GM18873 (cell line): ENCODE measurements around the gene TAS2R43.
"Not testable (repeated sequence)": the region's sequence is repeated elsewhere in the genome, so short reads cannot be mapped to it uniquely, and the experiment has no call there.

Experiments
- ATAC-seq: cut with Tn5 transposase; IDR thresholded peaks from one replicate; pipeline ENCODE4 v1.9.1; 2021; ENCODE audit warnings: mild to moderate bottlenecking, moderate library complexity, moderate number of reproducible peaks; ENCODE audit not compliant: unreplicated experiment, low FRiP score

The TAS2R43 gene

GRCh38 chr12:11067514-11067913, 24.6 kb downstream of the TAS2R43 start:
- no peak for ATAC-seq

GRCh38 chr12:11062194-11062593, 29.9 kb downstream of the TAS2R43 start, which contains the start of gene TAS2R46:
Gene TAS2R46, minus strand, starts transcription at chr12:11062294. Its CDS starts 0 bp downstream, at chr12:11062294.
- not testable (repeated sequence) for ATAC-seq

GRCh38 chr12:11059784-11060183, 32.3 kb downstream of the TAS2R43 start:
- ATAC-seq: no peak

DNA sequence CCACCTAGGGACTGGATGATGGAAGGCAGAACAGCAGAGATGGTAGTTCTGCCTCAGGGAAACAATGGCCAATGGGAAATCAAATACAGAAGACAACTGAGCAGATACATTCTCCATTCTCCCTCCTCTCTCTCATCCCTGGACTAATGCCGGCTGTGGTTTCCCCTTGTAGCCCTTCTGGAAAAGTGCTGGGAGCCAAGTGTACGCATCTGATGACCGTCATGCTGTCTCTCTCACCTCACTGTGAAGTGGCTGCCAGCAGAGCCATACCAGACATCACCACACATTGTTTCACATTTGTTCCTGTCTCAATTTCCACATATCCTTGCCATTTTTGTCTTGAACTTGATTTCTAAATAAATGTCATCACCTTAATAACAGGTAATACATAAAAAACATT, 33.1 kb downstream of the TAS2R43 start:
- ATAC-seq: no peak

DNA sequence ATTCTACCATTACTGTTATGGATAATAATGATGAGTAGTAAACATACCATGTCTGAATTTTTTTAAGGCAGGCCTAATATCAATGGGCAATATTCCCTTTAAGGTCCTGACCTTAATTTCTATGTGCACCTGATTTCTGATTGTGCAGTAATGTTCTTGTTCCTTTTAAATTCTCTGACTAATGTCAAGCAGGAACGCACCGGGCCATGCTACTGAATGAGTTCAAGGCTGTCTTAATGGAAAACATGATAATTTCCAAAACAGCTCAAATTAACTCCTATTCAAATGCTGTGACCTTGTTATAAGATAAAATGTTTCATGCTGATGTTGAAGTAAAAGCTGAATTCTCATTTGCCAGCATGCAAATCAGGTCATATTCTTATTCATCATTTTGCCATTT, 36.8 kb downstream of the TAS2R43 start:
- ATAC-seq: no peak

GRCh38 chr12:11049806-11050531, 42.1 kb downstream of the TAS2R43 start:
- ATAC-seq: not testable (repeated sequence)

- ATAC-seq: not testable (repeated sequence)
Observed at GRCh38 chr12:11041366-11041765, 50.7 kb downstream of the TAS2R43 start.
